MG63 (cell line): ENCODE data around the gene BEGAIN. TPM values are rescaled to one million over a fixed set of nuclear protein-coding genes. Genes with fewer than 3 reads are reported as not detected.
"Not testable (repeated sequence)": the region's sequence is repeated elsewhere in the genome, so short reads cannot be mapped to it uniquely, and the experiment has no call there.

Source experiments
- DNase-seq: peaks from one replicate; pipeline ENCODE4 v3.0.0-alpha.2; 2020
- H3K27me3 ChIP-seq: fragments of 250-450 bp; sonication (Bioruptor Pico); 2 replicates; pipeline ENCODE4 v1.5.1; 2020; ENCODE audit warnings: mild to moderate bottlenecking, moderate library complexity
- H3K36me3 ChIP-seq: fragments of 250-450 bp; sonication (Bioruptor Pico); 2 replicates; pipeline ENCODE4 v1.5.1; 2020; ENCODE audit warnings: mild to moderate bottlenecking, moderate library complexity
- H3K4me3 ChIP-seq: fragments of 250-450 bp; sonication (Bioruptor Pico); 2 replicates; pipeline ENCODE4 v1.5.1; 2020; ENCODE audit warnings: mild to moderate bottlenecking, moderate library complexity
- H3K9me3 ChIP-seq: fragments of 250-450 bp; sonication (Bioruptor Pico); 2 replicates; pipeline ENCODE4 v1.5.1; 2020; ENCODE audit warnings: mild to moderate bottlenecking, moderate library complexity
- total RNA-seq: library from RNA; depleted of rRNA; stranded (reverse); fragments of >200 nt; shearing (Covaris generic); gene quantifications from 2 replicates; pipeline ENCODE4 v1.2.3, GENCODE V29; 2014; ENCODE audit warnings: low replicate concordance

BEGAIN gene
- total RNA-seq, 1 experiment from 2014 or later, result 2.3 TPM

- DNase-seq, result no peak
- H3K27me3 ChIP-seq, result no peaks in the 10 kb centered on the region
- H3K4me3 ChIP-seq, result no peak overlapping the region
Observed at GRCh38 chr14:100531152-100532121, 55.8 kb downstream of the BEGAIN start.

DNA sequence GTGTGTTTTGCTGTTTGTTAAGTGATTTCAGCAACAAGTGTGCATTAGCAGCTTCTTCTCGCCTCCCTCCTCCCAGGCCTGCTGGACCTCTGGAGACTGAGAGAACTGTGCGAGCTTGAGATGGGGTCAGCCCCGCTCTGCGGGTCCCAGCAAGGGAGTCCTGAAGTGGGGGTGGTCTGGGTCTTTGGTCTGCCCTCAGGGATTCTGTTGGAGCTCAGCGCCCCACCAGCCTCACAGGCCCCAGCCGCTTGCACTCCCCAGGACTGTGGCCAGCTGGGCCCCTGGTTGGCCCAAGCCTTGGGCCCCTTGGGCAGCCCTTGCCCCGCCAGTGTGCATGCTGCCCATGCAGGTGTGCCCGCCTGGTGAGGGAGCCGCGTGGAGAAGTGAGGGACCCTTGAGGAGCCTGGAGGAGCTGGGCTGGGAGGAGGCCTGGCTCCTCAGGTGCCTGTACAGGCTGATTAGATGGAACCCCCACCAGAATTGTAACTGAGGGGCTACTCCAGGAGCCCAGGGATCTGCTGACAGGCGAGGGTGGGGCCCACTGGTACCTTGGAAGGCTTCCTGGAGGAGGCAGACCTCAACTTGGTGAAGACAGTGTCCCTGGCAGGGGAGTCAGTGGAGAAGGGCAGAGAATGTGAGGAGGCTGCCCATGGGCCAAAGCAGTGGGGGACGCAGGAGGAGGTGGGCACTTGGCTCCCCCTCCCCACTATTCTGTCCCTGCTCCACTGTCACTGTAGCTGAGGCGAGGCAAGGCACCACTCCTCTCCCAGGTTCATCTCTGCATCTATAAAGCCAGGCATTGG, 56.7 kb downstream of the BEGAIN start:
- DNase-seq, result no peak
- H3K27me3 ChIP-seq, result no peaks in the 10 kb centered on the region

More at GRCh38 chr14:100531152-100532121, 55.8 kb downstream of the BEGAIN start:
- H3K9me3 ChIP-seq, result no peaks in the 10 kb centered on the region
- no peaks in the 10 kb centered on the region for H3K36me3 ChIP-seq

GRCh38 chr14:100529561-100530031, 57.6 kb downstream of the BEGAIN start:
- no peak for DNase-seq
- H3K36me3 ChIP-seq, result no peaks in the 10 kb centered on the region
- H3K9me3 ChIP-seq, result no peaks in the 10 kb centered on the region
- no peak overlapping the region for H3K4me3 ChIP-seq
- H3K27me3 ChIP-seq, result no peaks in the 10 kb centered on the region

More for the DNA sequence above, 56.7 kb downstream of the BEGAIN start:
- Histone ChIP-seq H3K9me3 (no peaks in the 10 kb centered on the region), H3K36me3 (no peaks in the 10 kb centered on the region), H3K4me3 (no peak overlapping the region)

- H3K4me3 ChIP-seq, result no peak overlapping the region
- H3K36me3 ChIP-seq, result no peaks in the 10 kb centered on the region
- H3K9me3 ChIP-seq, result no peaks in the 10 kb centered on the region
- no peaks in the 10 kb centered on the region for H3K27me3 ChIP-seq
- DNase-seq, result no peak
Observed at GRCh38 chr14:100528962-100529560, 58.2 kb downstream of the BEGAIN start.

DNA sequence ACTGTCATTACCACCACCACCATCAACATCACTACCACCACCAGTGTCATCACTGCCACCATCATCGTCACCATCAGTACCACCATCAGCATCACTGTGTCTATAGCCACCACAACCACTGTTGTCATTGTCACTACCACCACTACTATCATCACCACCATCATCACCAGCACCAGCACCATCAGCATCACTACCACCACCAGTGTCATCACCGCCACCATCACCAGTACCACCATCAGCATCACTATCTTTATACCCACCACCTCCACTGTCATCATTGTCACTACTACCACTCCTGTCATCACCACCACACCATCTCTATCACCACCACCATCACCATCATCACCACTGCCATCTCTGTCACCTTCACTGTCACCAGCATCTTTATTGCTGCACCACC, 60.6 kb downstream of the BEGAIN start:
- no peaks in the 10 kb centered on the region for H3K27me3 ChIP-seq

GRCh38 chr14:100526057-100526456, 61.2 kb downstream of the BEGAIN start:
- DNase-seq, result no peak
- no peaks in the 10 kb centered on the region for H3K27me3 ChIP-seq
- no peaks in the 10 kb centered on the region for H3K9me3 ChIP-seq
- no peak overlapping the region for H3K4me3 ChIP-seq
- no peaks in the 10 kb centered on the region for H3K36me3 ChIP-seq

More for the DNA sequence above, 60.6 kb downstream of the BEGAIN start:
- Histone ChIP-seq H3K9me3 (no peaks in the 10 kb centered on the region), H3K36me3 (no peaks in the 10 kb centered on the region), H3K4me3 (no peak overlapping the region)
- no peak for DNase-seq

DNA sequence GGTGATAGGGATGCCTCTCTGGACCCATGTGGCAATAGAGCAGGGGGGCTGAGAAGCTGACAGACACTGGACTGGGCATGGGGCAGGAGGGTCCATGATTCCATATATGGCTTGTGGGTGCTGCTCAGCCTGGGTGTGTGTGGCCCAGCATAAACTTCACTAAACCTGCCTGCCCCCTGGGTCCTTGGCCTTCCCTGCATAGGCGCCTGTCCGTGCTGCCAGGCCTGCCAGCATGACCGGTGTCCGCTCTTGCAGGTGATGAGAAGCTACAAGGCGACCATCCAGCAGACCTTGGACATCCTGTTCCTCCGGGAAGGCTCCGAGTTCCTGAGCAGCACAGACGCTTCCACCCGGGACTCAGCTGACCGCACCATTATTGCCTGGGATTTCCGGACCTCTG, 61.6 kb downstream of the BEGAIN start:
- H3K9me3 ChIP-seq, result no peaks in the 10 kb centered on the region
- no peak overlapping the region for H3K4me3 ChIP-seq
- H3K36me3 ChIP-seq, result no peaks in the 10 kb centered on the region
- H3K27me3 ChIP-seq, result no peaks in the 10 kb centered on the region
- no peak for DNase-seq

- H3K4me3 ChIP-seq, result no peak overlapping the region
- no peak for DNase-seq
- no peaks in the 10 kb centered on the region for H3K36me3 ChIP-seq
- H3K27me3 ChIP-seq, result no peaks in the 10 kb centered on the region
- no peaks in the 10 kb centered on the region for H3K9me3 ChIP-seq
Observed at GRCh38 chr14:100524933-100525243, 62.3 kb downstream of the BEGAIN start.

DNA sequence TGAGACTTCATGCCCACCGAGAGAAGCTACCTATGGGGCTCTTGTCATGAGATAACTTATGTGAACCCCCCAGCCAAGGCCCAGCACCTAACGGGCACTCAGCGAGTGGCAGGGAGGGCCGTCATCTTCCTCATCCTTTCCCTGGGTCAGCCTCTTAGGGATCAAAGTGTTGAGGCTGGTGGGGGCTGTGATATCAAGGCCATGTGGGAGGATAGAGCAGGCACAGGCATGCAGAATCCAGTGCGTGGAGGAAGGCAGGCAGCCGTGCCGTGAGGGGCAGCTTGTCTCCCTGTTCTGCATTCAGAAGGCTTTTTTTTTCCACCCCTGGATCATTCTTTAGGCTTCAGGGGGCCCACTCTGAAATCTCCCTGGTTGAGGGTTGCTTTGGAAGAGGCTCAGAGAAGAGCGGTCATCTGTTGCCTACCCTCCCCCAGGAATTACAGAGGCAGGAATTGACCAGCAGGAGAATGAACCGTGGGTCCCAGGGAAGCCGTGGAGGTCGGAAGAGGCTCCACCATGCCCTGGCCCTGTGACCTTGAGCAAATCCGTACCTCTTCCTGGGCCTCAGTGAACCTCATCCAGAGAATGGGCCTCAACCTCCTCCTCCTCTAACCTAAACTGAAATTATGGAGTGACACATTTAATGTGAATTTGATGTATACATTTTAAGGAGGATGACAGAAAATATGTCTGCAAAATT, 62.8 kb downstream of the BEGAIN start:
- Histone ChIP-seq H3K36me3 (no peaks in the 10 kb centered on the region), H3K27me3 (no peaks in the 10 kb centered on the region), H3K9me3 (no peaks in the 10 kb centered on the region), H3K4me3 (no peak overlapping the region)
- no peak for DNase-seq

DNA sequence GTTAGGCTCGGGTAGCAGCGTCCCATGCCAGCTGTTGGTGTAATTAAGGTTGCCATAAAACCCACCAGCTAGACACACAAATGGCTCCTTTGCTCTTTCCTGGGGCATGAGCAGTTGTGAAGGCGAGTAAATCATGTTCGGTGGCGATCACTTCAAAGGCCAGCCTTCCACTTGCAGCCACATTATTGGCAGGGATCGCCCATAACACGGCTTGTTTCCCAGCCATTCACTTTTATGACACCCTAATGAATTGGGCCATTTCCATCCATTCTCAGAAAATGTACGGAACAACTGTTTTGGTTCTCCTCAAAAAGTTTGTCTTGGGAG, 63.4 kb downstream of the BEGAIN start:
- Histone ChIP-seq H3K27me3 (no peaks in the 10 kb centered on the region), H3K36me3 (no peaks in the 10 kb centered on the region), H3K9me3 (no peaks in the 10 kb centered on the region), H3K4me3 (no peak overlapping the region)
- no peak for DNase-seq

DNA sequence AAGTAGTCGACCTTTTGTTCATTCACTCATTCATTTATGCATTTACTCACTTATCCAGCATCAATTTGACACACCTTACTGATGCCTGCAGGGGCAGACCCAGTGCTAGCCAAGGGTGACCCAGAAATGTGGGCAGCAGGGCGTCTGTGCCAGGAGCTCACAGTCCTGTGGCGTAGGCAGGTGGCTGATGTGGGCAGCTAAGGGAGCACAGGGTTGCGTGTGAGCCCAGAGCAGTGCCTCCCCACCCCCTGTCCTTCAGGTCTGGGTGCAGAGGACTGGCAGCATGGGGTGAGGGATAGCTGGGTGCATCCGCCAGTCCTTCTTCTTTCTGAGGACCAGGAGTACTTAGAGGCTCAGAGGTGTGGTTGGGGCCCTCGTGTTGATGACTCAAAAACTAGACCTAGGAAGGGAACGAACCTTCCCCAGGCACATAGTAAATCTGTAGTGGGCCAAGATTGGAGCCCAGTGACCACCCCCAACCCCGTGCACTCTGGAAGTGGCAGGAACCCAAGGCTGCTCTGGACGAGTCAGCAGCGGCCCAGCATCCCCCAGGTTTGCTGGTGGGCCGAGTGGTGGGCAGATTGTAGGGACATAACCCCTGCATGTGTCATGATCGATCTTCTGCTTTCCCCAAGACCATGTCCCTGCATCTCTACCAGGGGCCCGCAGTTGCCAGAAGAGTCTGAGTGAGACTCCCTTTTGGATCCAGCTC, 63.9 kb downstream of the BEGAIN start:
- H3K4me3 ChIP-seq, result no peak overlapping the region
- no peak for DNase-seq
- no peaks in the 10 kb centered on the region for H3K9me3 ChIP-seq
- H3K36me3 ChIP-seq, result no peaks in the 10 kb centered on the region
- no peaks in the 10 kb centered on the region for H3K27me3 ChIP-seq

GRCh38 chr14:100522616-100523099, 64.6 kb downstream of the BEGAIN start:
- Histone ChIP-seq H3K27me3 (no peaks in the 10 kb centered on the region), H3K36me3 (no peaks in the 10 kb centered on the region), H3K9me3 (no peaks in the 10 kb centered on the region), H3K4me3 (no peak overlapping the region)
- no peak for DNase-seq

DNA sequence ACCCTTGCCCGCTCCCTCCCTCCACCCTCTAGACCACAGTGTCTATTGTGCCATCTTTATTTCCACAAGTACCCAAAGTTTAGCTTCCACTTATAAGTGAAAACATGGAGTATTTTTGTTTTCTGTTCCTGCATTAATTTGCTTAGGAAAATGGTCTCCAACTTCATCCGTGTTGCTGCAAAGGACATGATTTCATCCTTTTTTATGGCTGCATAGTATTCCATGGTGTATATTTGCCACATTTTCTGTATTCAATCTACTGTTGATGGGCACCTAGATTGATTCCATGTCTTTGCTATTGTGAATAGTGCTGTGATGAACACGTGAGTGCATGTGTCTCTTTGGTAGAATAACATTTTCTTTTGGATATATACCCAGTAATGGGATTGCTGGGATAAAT, 81.2 kb downstream of the BEGAIN start:
- not testable (repeated sequence) for H3K36me3 ChIP-seq, H3K9me3 ChIP-seq, DNase-seq, H3K27me3 ChIP-seq, H3K4me3 ChIP-seq

DNA sequence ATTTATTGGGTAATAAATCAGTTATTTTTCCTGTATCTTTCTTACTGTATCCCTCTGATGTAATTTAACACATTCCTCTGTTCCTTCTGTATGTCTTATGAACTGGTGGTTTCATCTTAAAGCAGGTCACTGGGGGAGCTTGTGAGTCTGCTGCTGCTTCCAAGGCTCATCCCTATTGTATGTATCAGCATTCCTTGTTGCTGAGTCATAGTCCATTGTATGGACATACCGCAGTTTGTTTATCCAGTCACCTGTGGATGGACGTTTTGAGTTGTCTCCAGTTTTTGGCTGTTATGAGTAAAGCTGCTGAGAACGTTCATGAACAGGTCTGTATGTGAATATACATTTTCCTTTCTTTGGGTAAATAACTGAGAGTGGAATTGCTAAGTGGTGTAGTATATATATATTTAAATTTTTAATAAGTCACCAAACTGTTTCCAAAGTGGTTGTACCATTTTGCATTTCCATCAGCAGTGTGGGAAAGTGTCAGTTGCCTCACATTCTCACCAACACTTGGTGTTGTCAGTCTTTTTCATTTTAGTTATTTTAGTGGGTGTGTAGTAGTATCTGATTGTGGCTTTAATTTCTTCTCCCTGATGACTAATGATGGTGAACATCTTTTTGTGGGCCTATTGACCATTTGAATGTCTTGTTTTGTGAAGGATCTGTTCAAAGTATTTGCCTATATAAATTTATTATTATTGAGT, 82.7 kb downstream of the BEGAIN start:
- Histone ChIP-seq H3K27me3 (no peaks in the 10 kb centered on the region), H3K4me3 (no peak overlapping the region), H3K9me3 (no peaks in the 10 kb centered on the region; the same call in 1 of the 2 replicates), H3K36me3 (no peaks in the 10 kb centered on the region)
- DNase-seq, result no peak

DNA sequence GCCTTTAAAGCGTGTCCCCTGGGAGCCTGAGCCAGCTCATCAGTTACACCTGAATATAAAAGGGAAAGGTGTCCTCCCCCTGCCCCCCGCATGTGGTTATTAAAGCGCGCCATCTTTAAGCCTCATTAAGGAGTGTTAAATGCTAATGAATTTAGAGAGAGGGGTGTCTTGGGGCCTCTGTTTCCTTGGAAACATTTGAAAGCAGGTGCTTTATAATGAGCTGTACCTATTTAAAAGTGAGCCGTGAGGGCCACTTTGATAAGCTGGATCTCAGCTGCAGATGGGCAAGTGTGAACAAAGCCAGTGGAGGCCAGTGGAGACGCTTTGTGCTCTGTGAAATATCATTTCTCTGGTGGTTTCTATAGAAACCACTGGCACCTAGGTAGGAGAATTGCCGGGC, 84.0 kb downstream of the BEGAIN start:
- Histone ChIP-seq H3K4me3 (no peak overlapping the region), H3K9me3 (no peaks in the 10 kb centered on the region; the same call in 1 of the 2 replicates), H3K36me3 (no peaks in the 10 kb centered on the region), H3K27me3 (no peaks in the 10 kb centered on the region)
- no peak for DNase-seq
